ENCODE measurements around the gene MXRA8.
A peak's percentile ranks its signal among the peaks of the same experiment; 100 is the strongest.

The MXRA8 gene

GRCh38 chr1:1325288-1326074, 32.9 kb downstream of the MXRA8 start:
- TF ChIP-seq CTCF (IDR thresholded peaks at IDR 0.05; ENCODE audit: low read depth, low read length) (no peak), MAX (IDR thresholded peaks at IDR 0.05; ENCODE audit: low read depth, low read length) (no peak), POLR2A (IDR thresholded peaks at IDR 0.05; ENCODE audit: extremely low read depth, insufficient read length) (no peak), MYC (IDR thresholded peaks at IDR 0.05; ENCODE audit: low read depth, low read length) (no peak)
- no peak for DNase-seq (ENCODE audit: low read depth)
- peak overlapping the region; percentile 71 for H3K4me3 ChIP-seq (ENCODE audit: low read depth, low read length)

GRCh38 chr1:1324524-1325287, 33.6 kb downstream of the MXRA8 start, which contains the start of the genes CPTP and INTS11:
Gene CPTP, plus strand, starts transcription at chr1:1324802. Its CDS starts 2,109 bp downstream, at chr1:1326911.
Gene INTS11, minus strand, starts transcription at chr1:1324660. Its CDS starts 52 bp downstream, at chr1:1324608.
- DNase-seq (ENCODE audit: low read depth), result peak; percentile 91
- H3K4me3 ChIP-seq (ENCODE audit: low read depth, low read length), result peak within 1 kb of the TSS; percentile 71
- TF ChIP-seq POLR2A (IDR thresholded peaks at IDR 0.05; ENCODE audit: extremely low read depth, insufficient read length) (peak; percentile 79), MYC (IDR thresholded peaks at IDR 0.05; ENCODE audit: low read depth, low read length) (no peak), MAX (IDR thresholded peaks at IDR 0.05; ENCODE audit: low read depth, low read length) (peak; percentile 49), CTCF (IDR thresholded peaks at IDR 0.05; ENCODE audit: low read depth, low read length) (no peak)

- TF ChIP-seq MAX (IDR thresholded peaks at IDR 0.05; ENCODE audit: low read depth, low read length), result no peak
- no peak for TF ChIP-seq CTCF (IDR thresholded peaks at IDR 0.05; ENCODE audit: low read depth, low read length)
- TF ChIP-seq MYC (IDR thresholded peaks at IDR 0.05; ENCODE audit: low read depth, low read length), result no peak
- TF ChIP-seq POLR2A (IDR thresholded peaks at IDR 0.05; ENCODE audit: extremely low read depth, insufficient read length), result no peak
- peak overlapping the region; percentile 64 for H3K4me3 ChIP-seq (ENCODE audit: low read depth, low read length)
- DNase-seq (ENCODE audit: low read depth), result no peak
These were observed 34.3 kb downstream of the MXRA8 start for GRCh38 chr1:1324084-1324523.

GRCh38 chr1:1322952-1323351, 35.4 kb downstream of the MXRA8 start:
- peak overlapping the region; percentile 36 for H3K4me3 ChIP-seq (ENCODE audit: low read depth, low read length)
- TF ChIP-seq MAX (IDR thresholded peaks at IDR 0.05; ENCODE audit: low read depth, low read length) (no peak), POLR2A (IDR thresholded peaks at IDR 0.05; ENCODE audit: extremely low read depth, insufficient read length) (no peak), MYC (IDR thresholded peaks at IDR 0.05; ENCODE audit: low read depth, low read length) (no peak), CTCF (IDR thresholded peaks at IDR 0.05; ENCODE audit: low read depth, low read length) (no peak)
- DNase-seq (ENCODE audit: low read depth), result no peak

- H3K4me3 ChIP-seq (ENCODE audit: low read depth, low read length), result no peak overlapping the region
- DNase-seq (ENCODE audit: low read depth), result no peak
- TF ChIP-seq MYC (IDR thresholded peaks at IDR 0.05; ENCODE audit: low read depth, low read length) (no peak), POLR2A (IDR thresholded peaks at IDR 0.05; ENCODE audit: extremely low read depth, insufficient read length) (no peak), CTCF (IDR thresholded peaks at IDR 0.05; ENCODE audit: low read depth, low read length) (no peak), MAX (IDR thresholded peaks at IDR 0.05; ENCODE audit: low read depth, low read length) (no peak)
These were observed 35.9 kb downstream of the MXRA8 start for GRCh38 chr1:1322418-1322817.
